Mammary epithelial cell (primary cell): Measurements from ENCODE around the gene ATE1.

ENCODE experiments used
- CTCF ChIP-seq, 2 donors: IDR thresholded peaks in 1 of 2; conservative IDR thresholded peaks in 1 of 2; 2 replicates each; pipeline ENCODE4 v1.5.1; 2011 to 2012; ENCODE audit warnings: inconsistent platforms in 2 of 2, low read length in 2 of 2, mild to moderate bottlenecking in 2 of 2, control low read depth in 1 of 2, low read depth in 1 of 2; ENCODE audit not compliant: insufficient read depth in 1 of 2; ENCODE audit errors: extremely low read depth in 1 of 2
- EZH2 ChIP-seq: IDR thresholded peaks from 2 replicates; pipeline ENCODE4 v1.6.1; 2012; ENCODE audit warnings: low read length, inconsistent platforms, borderline replicate concordance

- TF ChIP-seq CTCF (conservative IDR thresholded peaks at IDR 0.05 in 1 of 2, IDR thresholded peaks at IDR 0.05 in 1 of 2; ENCODE audit: extremely low read depth in 1 of 2, insufficient read depth in 1 of 2, low read depth in 1 of 2, low read length in 2 of 2) (no peak), EZH2 (no peak)
Observed at GRCh38 chr10:121788717-121789116, 139.1 kb downstream of the ATE1 start.
